HG03469 (cell line): Measurements from ENCODE around the gene SNRNP27.
"Not testable (repeated sequence)": the region's sequence is repeated elsewhere in the genome, so short reads cannot be mapped to it uniquely, and the experiment has no call there.

Experiments used
- ATAC-seq: cut with Tn5 transposase; IDR thresholded peaks from one replicate; pipeline ENCODE4 v1.9.1; 2021; ENCODE audit warnings: mild to moderate bottlenecking, moderate library complexity, moderate number of reproducible peaks; ENCODE audit not compliant: unreplicated experiment

The SNRNP27 gene

GRCh38 chr2:69945441-69945840 is 51.7 kb downstream of the SNRNP27 start:
- ATAC-seq = no peak

GRCh38 chr2:69945941-69946340 is 52.2 kb downstream of the SNRNP27 start:
- no peak for ATAC-seq

- ATAC-seq = no peak
Observed at GRCh38 chr2:69946351-69947324, 52.9 kb downstream of the SNRNP27 start.

GRCh38 chr2:69947325-69947931 is 53.7 kb downstream of the SNRNP27 start:
- no peak for ATAC-seq

- ATAC-seq = no peak
Observed at GRCh38 chr2:69948032-69948962, 54.5 kb downstream of the SNRNP27 start.

- ATAC-seq = no peak
Observed at GRCh38 chr2:69948963-69949645, 55.3 kb downstream of the SNRNP27 start.

GRCh38 chr2:69950241-69950640 is 56.5 kb downstream of the SNRNP27 start:
- no peak for ATAC-seq

GRCh38 chr2:69950671-69951070 is 56.9 kb downstream of the SNRNP27 start:
- ATAC-seq = not testable (repeated sequence)

GRCh38 chr2:69952336-69953115 is 58.8 kb downstream of the SNRNP27 start:
- ATAC-seq = no peak

- ATAC-seq = no peak
Observed at GRCh38 chr2:69954084-69954483, 60.3 kb downstream of the SNRNP27 start.
